ENCODE results near the gene DNAJC18. TPM values are rescaled to one million over a fixed set of nuclear protein-coding genes. Genes with fewer than 3 reads are reported as not detected.
"Not testable (repeated sequence)": the region's sequence is repeated elsewhere in the genome, so short reads cannot be mapped to it uniquely, and the experiment has no call there.

DNAJC18 gene
- total RNA-seq, 1 experiment from 2014 or later, result 9.0 TPM

- peak overlapping the region; percentile 73 for H2AFZ ChIP-seq (ENCODE audit: low read length)
- peak overlapping the region; percentile 85 for H3K4me3 ChIP-seq (ENCODE audit: low read length)
- no peaks in the 10 kb centered on the region for H3K36me3 ChIP-seq (ENCODE audit: insufficient read depth, low read length)
- peak overlapping the region; percentile 71 for H3K4me2 ChIP-seq (ENCODE audit: low read depth, low read length, poor library complexity, severe bottlenecking)
- H3K9me2 ChIP-seq (replicated peaks; ENCODE audit: insufficient read depth, low read length), result no peaks in the 10 kb centered on the region
- peaks cover 56% of the 10 kb centered on the region for H3K4me1 ChIP-seq (ENCODE audit: low read length)
- H3K9ac ChIP-seq (ENCODE audit: low read length), result peak overlapping the region; percentile 88
- H3K79me2 ChIP-seq (ENCODE audit: low read length), result peaks cover 22% of the 10 kb centered on the region; the same call in 1 of the 2 replicates
- no peaks in the 10 kb centered on the region for H3K9me3 ChIP-seq (ENCODE audit: low read length)
- H4K20me1 ChIP-seq (ENCODE audit: insufficient read depth, low read depth, low read length), result no peaks in the 10 kb centered on the region
- peak overlapping the region; percentile 78 for H3K27ac ChIP-seq (ENCODE audit: low read length)
- DNase-seq, result peak; percentile 84
- H3K27me3 ChIP-seq (ENCODE audit: low read length), result no peaks in the 10 kb centered on the region
These were observed 47.6 kb downstream of the DNAJC18 start for GRCh38 chr5:139391570-139392323.

- Histone ChIP-seq H3K4me3 (ENCODE audit: low read length) (peak overlapping the region; percentile 85), H3K27ac (ENCODE audit: low read length) (peak overlapping the region; percentile 78), H3K36me3 (ENCODE audit: insufficient read depth, low read length) (no peaks in the 10 kb centered on the region), H3K4me2 (ENCODE audit: low read depth, low read length, poor library complexity, severe bottlenecking) (peak overlapping the region; percentile 71), H2AFZ (ENCODE audit: low read length) (peak overlapping the region; percentile 73; the same call in 1 of the 2 replicates), H4K20me1 (ENCODE audit: insufficient read depth, low read depth, low read length) (no peaks in the 10 kb centered on the region), H3K79me2 (ENCODE audit: low read length) (peaks cover 22% of the 10 kb centered on the region; the same call in 1 of the 2 replicates), H3K9me3 (ENCODE audit: low read length) (no peaks in the 10 kb centered on the region), H3K9me2 (replicated peaks; ENCODE audit: insufficient read depth, low read length) (no peaks in the 10 kb centered on the region), H3K9ac (ENCODE audit: low read length) (peak overlapping the region; percentile 88), H3K4me1 (ENCODE audit: low read length) (peaks cover 62% of the 10 kb centered on the region), H3K27me3 (ENCODE audit: low read length) (no peaks in the 10 kb centered on the region)
- no peak for DNase-seq
These were observed 48.4 kb downstream of the DNAJC18 start for GRCh38 chr5:139390639-139391569.

GRCh38 chr5:139389701-139390638 is 49.4 kb downstream of the DNAJC18 start, which contains the start of gene MZB1:
Gene MZB1, minus strand, starts transcription at chr5:139389913. Its CDS starts 57 bp downstream, at chr5:139389856.
- peak within 1 kb of the TSS; percentile 85 for H3K4me3 ChIP-seq (ENCODE audit: low read length)
- peaks cover 22% of the 10 kb centered on the region; the same call in 1 of the 2 replicates for H3K79me2 ChIP-seq (ENCODE audit: low read length)
- no peaks in the 10 kb centered on the region for H3K36me3 ChIP-seq (ENCODE audit: insufficient read depth, low read length)
- peak within 1 kb of the TSS; percentile 88 for H3K9ac ChIP-seq (ENCODE audit: low read length)
- no peaks in the 10 kb centered on the region for H4K20me1 ChIP-seq (ENCODE audit: insufficient read depth, low read depth, low read length)
- no peaks in the 10 kb centered on the region for H3K27me3 ChIP-seq (ENCODE audit: low read length)
- no peak within 1 kb of the TSS for H2AFZ ChIP-seq (ENCODE audit: low read length)
- no peaks in the 10 kb centered on the region for H3K9me3 ChIP-seq (ENCODE audit: low read length)
- peaks cover 71% of the 10 kb centered on the region for H3K4me1 ChIP-seq (ENCODE audit: low read length)
- peak within 1 kb of the TSS; percentile 78 for H3K27ac ChIP-seq (ENCODE audit: low read length)
- H3K9me2 ChIP-seq (replicated peaks; ENCODE audit: insufficient read depth, low read length), result no peaks in the 10 kb centered on the region
- peak; percentile 85 for DNase-seq
- H3K4me2 ChIP-seq (ENCODE audit: low read depth, low read length, poor library complexity, severe bottlenecking), result peak within 1 kb of the TSS; percentile 71

GRCh38 chr5:139388198-139388821 is 51.0 kb downstream of the DNAJC18 start:
- Histone ChIP-seq H2AFZ (ENCODE audit: low read length) (no peak overlapping the region), H3K9me2 (replicated peaks; ENCODE audit: insufficient read depth, low read length) (no peaks in the 10 kb centered on the region), H3K36me3 (ENCODE audit: insufficient read depth, low read length) (no peaks in the 10 kb centered on the region), H3K79me2 (ENCODE audit: low read length) (peaks cover 16% of the 10 kb centered on the region; the same call in 1 of the 2 replicates), H4K20me1 (ENCODE audit: insufficient read depth, low read depth, low read length) (no peaks in the 10 kb centered on the region), H3K4me1 (ENCODE audit: low read length) (peaks cover 75% of the 10 kb centered on the region), H3K4me3 (ENCODE audit: low read length) (peak overlapping the region; percentile 54), H3K27ac (ENCODE audit: low read length) (peak overlapping the region; percentile 78), H3K9ac (ENCODE audit: low read length) (peak overlapping the region; percentile 71), H3K27me3 (ENCODE audit: low read length) (no peaks in the 10 kb centered on the region), H3K9me3 (ENCODE audit: low read length) (no peaks in the 10 kb centered on the region), H3K4me2 (ENCODE audit: low read depth, low read length, poor library complexity, severe bottlenecking) (peak overlapping the region; percentile 71)
- DNase-seq, result peak; percentile 79

GRCh38 chr5:139387611-139388197 is 51.6 kb downstream of the DNAJC18 start:
- no peaks in the 10 kb centered on the region for H3K9me2 ChIP-seq (replicated peaks; ENCODE audit: insufficient read depth, low read length)
- H3K4me1 ChIP-seq (ENCODE audit: low read length), result peaks cover 75% of the 10 kb centered on the region
- H3K4me2 ChIP-seq (ENCODE audit: low read depth, low read length, poor library complexity, severe bottlenecking), result peak overlapping the region; percentile 71
- no peaks in the 10 kb centered on the region for H3K27me3 ChIP-seq (ENCODE audit: low read length)
- no peaks in the 10 kb centered on the region for H3K36me3 ChIP-seq (ENCODE audit: insufficient read depth, low read length)
- H3K9ac ChIP-seq (ENCODE audit: low read length), result peak overlapping the region; percentile 71
- no peak overlapping the region for H2AFZ ChIP-seq (ENCODE audit: low read length)
- H3K79me2 ChIP-seq (ENCODE audit: low read length), result peaks cover 14% of the 10 kb centered on the region; the same call in 1 of the 2 replicates
- H3K27ac ChIP-seq (ENCODE audit: low read length), result peak overlapping the region; percentile 78
- no peaks in the 10 kb centered on the region for H3K9me3 ChIP-seq (ENCODE audit: low read length)
- H3K4me3 ChIP-seq (ENCODE audit: low read length), result peak overlapping the region; percentile 54
- no peak for DNase-seq
- H4K20me1 ChIP-seq (ENCODE audit: insufficient read depth, low read depth, low read length), result no peaks in the 10 kb centered on the region

GRCh38 chr5:139386956-139387355 is 52.4 kb downstream of the DNAJC18 start:
- H2AFZ ChIP-seq (ENCODE audit: low read length); H3K9me3 ChIP-seq (ENCODE audit: low read length); H3K27me3 ChIP-seq (ENCODE audit: low read length); DNase-seq; H3K4me3 ChIP-seq (ENCODE audit: low read length); H3K27ac ChIP-seq (ENCODE audit: low read length); H4K20me1 ChIP-seq (ENCODE audit: insufficient read depth, low read depth, low read length); H3K9ac ChIP-seq (ENCODE audit: low read length); H3K36me3 ChIP-seq (ENCODE audit: insufficient read depth, low read length); H3K9me2 ChIP-seq (replicated peaks; ENCODE audit: insufficient read depth, low read length); H3K4me2 ChIP-seq (ENCODE audit: low read depth, low read length, poor library complexity, severe bottlenecking): not testable (repeated sequence)
- Histone ChIP-seq H3K79me2 (ENCODE audit: low read length) (peaks cover 14% of the 10 kb centered on the region; the same call in 1 of the 2 replicates), H3K4me1 (ENCODE audit: low read length) (peaks cover 81% of the 10 kb centered on the region)

- Histone ChIP-seq H4K20me1 (ENCODE audit: insufficient read depth, low read depth, low read length) (no peaks in the 10 kb centered on the region), H3K79me2 (ENCODE audit: low read length) (peaks cover 8% of the 10 kb centered on the region; the same call in 1 of the 2 replicates), H3K27ac (ENCODE audit: low read length) (no peak overlapping the region), H3K4me2 (ENCODE audit: low read depth, low read length, poor library complexity, severe bottlenecking) (no peak overlapping the region), H3K36me3 (ENCODE audit: insufficient read depth, low read length) (no peaks in the 10 kb centered on the region), H3K27me3 (ENCODE audit: low read length) (no peaks in the 10 kb centered on the region), H3K9ac (ENCODE audit: low read length) (no peak overlapping the region), H3K9me2 (replicated peaks; ENCODE audit: insufficient read depth, low read length) (no peaks in the 10 kb centered on the region), H3K9me3 (ENCODE audit: low read length) (no peaks in the 10 kb centered on the region), H3K4me1 (ENCODE audit: low read length) (peaks cover 74% of the 10 kb centered on the region), H3K4me3 (ENCODE audit: low read length) (no peak overlapping the region), H2AFZ (ENCODE audit: low read length) (no peak overlapping the region)
- DNase-seq, result no peak
These were observed 53.3 kb downstream of the DNAJC18 start for GRCh38 chr5:139386050-139386438.
